ENCODE data around the gene USP26.

USP26 gene

GRCh38 chrX:133068461-133068860 lies 28.4 kb downstream of the USP26 start:
- TF ChIP-seq POLR2AphosphoS5 (IDR thresholded peaks at IDR 0.05; ENCODE audit: low read depth, low read length) (no peak), FOXP2 (optimal IDR thresholded peaks at IDR 0.05; ENCODE audit: borderline replicate concordance, extremely low read depth, extremely low read length, insufficient read depth) (no peak), SIN3A (IDR thresholded peaks at IDR 0.05; ENCODE audit: borderline replicate concordance, insufficient read depth, low read length) (no peak), REST (IDR thresholded peaks at IDR 0.05; ENCODE audit: insufficient read depth in 1 of 2, low read depth in 2 of 2, low read length in 2 of 2) (no peak), TAF1 (IDR thresholded peaks at IDR 0.05; ENCODE audit: borderline replicate concordance, insufficient read depth, low read length) (no peak)

- no peak for TF ChIP-seq SIN3A (IDR thresholded peaks at IDR 0.05; ENCODE audit: borderline replicate concordance, insufficient read depth, low read length)
- no peak for TF ChIP-seq FOXP2 (optimal IDR thresholded peaks at IDR 0.05; ENCODE audit: borderline replicate concordance, extremely low read depth, extremely low read length, insufficient read depth)
- no peak for TF ChIP-seq REST (IDR thresholded peaks at IDR 0.05; ENCODE audit: insufficient read depth in 1 of 2, low read depth in 2 of 2, low read length in 2 of 2)
- no peak for TF ChIP-seq TAF1 (IDR thresholded peaks at IDR 0.05; ENCODE audit: borderline replicate concordance, insufficient read depth, low read length)
- no peak for TF ChIP-seq POLR2AphosphoS5 (IDR thresholded peaks at IDR 0.05; ENCODE audit: low read depth, low read length)
These were observed 40.6 kb downstream of the USP26 start for GRCh38 chrX:133056341-133056740.

- TF ChIP-seq TAF1 (IDR thresholded peaks at IDR 0.05; ENCODE audit: borderline replicate concordance, insufficient read depth, low read length) (no peak), REST (IDR thresholded peaks at IDR 0.05; ENCODE audit: insufficient read depth in 1 of 2, low read depth in 2 of 2, low read length in 2 of 2) (no peak), SIN3A (IDR thresholded peaks at IDR 0.05; ENCODE audit: borderline replicate concordance, insufficient read depth, low read length) (no peak), POLR2AphosphoS5 (IDR thresholded peaks at IDR 0.05; ENCODE audit: low read depth, low read length) (no peak), FOXP2 (optimal IDR thresholded peaks at IDR 0.05; ENCODE audit: borderline replicate concordance, extremely low read depth, extremely low read length, insufficient read depth) (no peak)
These were observed 42.0 kb downstream of the USP26 start for GRCh38 chrX:133054761-133055405.

- TF ChIP-seq POLR2AphosphoS5 (IDR thresholded peaks at IDR 0.05; ENCODE audit: low read depth, low read length): no peak
- TF ChIP-seq REST (IDR thresholded peaks at IDR 0.05; ENCODE audit: insufficient read depth in 1 of 2, low read depth in 2 of 2, low read length in 2 of 2): no peak
- no peak for TF ChIP-seq FOXP2 (optimal IDR thresholded peaks at IDR 0.05; ENCODE audit: borderline replicate concordance, extremely low read depth, extremely low read length, insufficient read depth)
- TF ChIP-seq SIN3A (IDR thresholded peaks at IDR 0.05; ENCODE audit: borderline replicate concordance, insufficient read depth, low read length): no peak
- no peak for TF ChIP-seq TAF1 (IDR thresholded peaks at IDR 0.05; ENCODE audit: borderline replicate concordance, insufficient read depth, low read length)
These were observed 42.9 kb downstream of the USP26 start for GRCh38 chrX:133053861-133054598.

Data from PFSK-1 (cell line).